GM18868 (cell line): Measurements from ENCODE around the gene BATF.

Experiments used
- ATAC-seq: cut with Tn5 transposase; IDR thresholded peaks from one replicate; pipeline ENCODE4 v1.9.1; 2021; ENCODE audit warnings: mild to moderate bottlenecking, moderate library complexity; ENCODE audit not compliant: unreplicated experiment

BATF gene

DNA sequence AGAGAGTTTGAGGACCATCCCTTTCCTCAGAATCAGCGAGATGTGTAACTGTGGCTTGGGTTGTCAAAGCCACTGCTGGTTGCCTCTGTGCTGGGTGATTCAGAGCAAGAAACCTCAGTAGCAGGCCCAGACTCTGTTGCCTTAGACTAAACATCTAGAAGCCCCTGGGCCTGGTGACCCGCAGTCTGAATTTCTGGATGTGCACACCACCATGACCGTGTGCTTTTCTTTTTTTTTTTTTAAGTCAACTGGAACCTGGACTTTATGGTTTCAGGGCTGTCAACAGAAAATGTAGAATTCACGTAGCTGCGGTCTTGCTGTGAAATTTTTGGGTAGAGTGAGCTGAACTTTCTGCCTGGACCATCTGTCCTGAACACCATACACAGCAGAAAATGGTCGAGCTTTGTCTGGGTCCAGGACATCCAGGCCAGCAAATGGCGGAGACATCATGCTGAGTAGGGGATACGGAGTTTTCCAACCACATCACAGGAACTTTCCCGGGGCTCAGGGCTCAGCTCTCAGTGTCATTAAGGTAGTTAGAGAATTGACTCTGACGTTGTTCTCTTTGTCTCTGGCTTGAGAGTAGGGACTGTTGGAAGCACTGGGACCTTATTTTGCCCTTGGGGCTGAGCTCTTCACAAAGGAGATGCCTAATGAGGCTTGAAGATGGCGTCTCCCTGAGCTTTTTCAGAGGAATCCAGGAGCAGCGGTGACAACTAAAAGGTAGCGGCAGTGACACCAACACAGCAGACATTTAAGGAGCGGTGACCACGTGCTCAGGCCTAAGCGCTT lies 23.0 kb upstream of the BATF start:
- peak; percentile 75 for ATAC-seq

DNA sequence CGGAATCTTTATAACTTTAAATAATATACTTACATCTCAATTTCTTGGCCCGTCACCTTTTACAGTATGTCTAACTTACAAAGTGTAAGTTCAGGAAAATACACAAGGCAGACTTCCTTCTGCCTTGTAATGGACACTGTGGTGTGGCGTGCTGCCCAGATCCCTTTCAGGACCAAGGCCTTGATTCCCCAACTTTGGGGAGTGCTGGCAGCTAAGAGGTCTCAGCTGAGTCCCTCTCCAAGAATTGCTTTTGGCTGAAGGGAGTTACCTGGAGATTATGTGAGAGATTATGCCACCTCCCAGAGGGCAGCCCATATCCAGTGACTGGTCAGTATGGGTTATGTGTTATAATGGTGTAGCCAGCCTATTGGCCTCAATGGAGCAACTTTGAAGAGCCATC lies 21.2 kb upstream of the BATF start:
- ATAC-seq: no peak

DNA sequence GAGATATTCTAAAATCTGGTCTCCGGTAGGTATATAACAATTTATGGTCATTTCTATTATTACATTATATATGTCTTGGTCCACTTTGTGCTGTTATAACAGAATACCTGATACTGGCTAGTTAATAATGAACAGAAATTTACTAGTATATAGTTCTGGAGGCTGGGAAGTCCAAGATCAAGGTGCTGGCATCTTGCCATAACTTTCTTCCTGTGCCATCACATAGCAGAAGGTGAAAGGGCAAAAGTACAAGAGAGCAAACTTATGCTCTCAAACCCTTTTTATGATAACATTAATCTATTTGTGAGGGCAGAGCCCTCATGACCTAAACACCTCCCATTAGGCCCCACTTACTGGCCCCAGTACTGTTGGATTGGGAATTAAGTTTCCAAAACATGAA lies 17.9 kb upstream of the BATF start:
- ATAC-seq: no peak

DNA sequence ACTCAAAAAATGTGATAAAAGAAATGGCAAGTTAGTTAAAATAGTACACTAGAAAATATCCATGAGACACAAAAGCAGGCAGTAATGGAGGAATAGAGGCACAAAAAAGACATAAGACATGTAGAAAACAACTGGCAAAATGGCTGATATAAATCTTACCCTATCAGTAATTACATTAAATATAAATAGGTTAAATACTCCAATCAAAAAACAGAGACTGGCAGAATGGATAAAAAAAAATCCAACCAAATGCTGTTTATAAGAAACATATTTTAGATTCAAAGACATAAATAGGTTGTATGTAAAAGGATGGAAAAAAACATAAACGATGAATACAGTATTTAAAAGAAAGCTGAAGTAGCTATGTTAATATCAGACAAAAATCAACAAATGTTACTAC lies 15.3 kb upstream of the BATF start:
- ATAC-seq: no peak

DNA sequence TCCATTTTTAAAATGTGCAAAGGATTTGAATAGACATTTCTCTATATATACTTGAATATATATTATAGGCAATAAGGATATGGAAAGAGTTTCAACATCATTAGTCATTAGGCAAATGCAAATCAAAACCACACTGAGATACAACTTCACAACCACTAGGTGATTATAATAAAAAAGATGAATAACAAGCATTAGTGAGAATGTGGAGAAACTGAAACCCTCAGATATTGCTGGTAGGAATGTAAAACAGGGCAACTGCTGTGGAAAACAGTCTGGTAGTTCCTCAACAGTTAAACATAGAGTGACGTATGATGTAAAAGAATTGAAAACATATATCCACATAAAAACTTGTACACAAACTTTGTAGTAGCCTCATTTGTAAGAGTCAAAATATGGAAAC lies 11.7 kb upstream of the BATF start:
- no peak for ATAC-seq

DNA sequence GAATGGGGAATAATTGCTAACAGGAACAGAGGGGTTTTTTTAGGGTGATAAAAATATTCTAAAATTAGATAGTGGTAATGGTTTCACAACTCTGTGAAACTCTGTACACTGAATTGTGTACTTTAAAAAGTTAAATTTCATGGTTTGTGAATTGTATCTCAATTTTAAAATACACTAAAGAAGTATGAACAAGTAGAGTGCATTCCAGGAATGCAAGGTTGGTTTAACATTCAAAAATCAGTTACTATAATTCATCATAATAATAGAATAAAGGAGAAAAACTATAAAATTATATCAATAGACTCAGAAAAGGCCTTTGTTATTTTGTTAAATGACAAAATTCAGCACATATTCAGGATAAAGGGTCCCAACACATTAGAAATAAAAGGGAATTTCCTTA lies 11.1 kb upstream of the BATF start:
- no peak for ATAC-seq

DNA sequence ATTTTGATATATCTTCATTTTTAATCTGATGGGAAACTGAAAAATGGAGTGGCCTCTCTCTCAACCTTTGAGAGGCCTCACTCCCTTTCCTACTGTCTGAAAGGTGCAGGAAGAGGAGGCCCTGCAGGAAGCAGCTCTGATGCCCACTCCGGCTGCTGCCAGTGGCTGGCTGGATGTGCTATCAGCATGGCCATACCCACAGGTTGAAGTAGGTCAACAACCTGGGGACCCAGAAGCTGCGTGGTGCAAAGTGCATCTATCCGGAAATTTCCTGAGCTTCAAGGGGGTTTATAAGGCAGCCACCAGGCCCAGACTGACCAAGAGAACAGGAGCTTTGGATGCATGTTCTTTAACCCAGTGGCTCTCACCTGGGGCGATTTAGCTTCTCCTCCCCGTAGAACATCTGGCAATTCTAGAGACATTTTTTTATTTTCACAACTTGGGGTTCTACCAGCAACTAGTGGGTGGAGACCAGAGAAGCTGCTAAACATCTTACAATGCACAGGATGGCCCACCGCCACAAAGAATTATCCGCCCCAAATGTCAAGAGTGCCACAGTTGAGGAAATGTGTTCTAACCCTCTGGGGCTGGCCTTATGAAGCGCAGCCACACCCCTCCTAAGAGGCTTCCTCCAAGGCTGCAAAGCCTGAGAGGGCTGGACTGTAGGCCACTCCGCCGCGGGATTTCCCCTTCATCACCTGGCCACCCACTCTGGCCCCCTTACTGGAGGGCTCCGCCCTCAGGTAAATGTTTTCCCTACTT lies 8.2 kb upstream of the BATF start:
- peak; percentile 53 for ATAC-seq

DNA sequence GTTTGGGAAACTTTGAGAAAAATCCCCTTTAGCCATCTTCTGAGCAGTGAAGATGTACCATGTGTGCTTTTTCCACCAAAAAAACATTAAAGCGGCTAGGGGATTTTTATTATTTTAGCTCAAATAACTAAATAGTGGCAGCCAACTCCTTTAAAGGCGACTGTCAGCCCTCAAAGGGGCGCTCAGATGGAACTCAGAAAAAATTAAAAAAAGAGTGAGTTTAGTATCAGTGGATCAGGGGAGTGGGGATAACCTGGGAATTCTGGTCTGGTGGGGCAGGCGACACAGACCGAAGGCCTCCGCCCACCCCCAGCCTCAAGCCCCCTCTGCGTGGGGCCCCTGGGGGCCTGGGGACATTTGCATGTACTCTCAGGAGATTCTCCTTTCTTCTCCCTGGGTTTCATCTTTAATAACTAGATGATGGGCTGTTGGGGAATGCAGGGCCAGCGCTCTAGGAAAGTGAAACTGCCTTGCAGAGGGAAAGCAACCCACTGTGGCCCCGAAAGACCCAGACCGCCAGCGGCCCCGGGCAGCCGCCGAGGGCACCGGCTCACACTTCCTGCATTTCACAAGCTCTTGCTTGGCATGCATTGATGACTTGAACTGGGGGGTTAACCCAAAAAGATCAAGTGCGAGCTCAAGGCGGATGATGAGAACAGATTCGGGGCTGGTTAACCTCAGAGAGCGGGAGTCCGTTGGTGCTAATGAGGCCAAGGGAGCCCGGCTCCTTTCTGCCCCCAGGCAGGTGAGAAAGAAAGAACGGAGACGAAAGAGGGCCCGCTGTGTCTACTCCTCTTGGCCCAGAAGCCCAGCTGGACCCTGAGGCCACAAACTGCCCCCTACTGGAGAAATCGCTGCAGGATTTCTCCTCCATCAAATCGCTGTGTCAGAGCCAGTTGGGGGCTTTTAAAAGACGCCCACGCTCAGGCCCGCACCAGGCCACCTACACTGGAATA lies 7.3 kb upstream of the BATF start:
- ATAC-seq: peak; percentile 47

DNA sequence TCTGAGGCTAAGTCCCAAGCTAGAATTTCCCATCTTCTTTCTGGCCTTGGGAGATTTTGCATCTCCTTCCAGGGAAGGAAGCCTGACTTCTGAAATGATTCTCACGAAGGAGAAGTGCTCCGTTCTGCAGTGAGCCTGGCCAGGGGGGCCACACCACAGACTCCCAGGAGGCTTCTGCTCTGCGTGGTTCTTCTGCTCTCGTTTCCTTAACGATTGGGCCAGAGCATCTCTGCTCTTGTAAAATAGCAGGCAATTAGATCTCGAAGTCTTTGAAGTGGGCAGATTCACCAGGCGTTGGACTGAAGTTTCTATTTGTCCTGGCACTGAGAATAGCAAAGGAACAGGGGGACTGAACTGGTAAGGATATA lies 6.7 kb upstream of the BATF start:
- peak; percentile 56 for ATAC-seq

DNA sequence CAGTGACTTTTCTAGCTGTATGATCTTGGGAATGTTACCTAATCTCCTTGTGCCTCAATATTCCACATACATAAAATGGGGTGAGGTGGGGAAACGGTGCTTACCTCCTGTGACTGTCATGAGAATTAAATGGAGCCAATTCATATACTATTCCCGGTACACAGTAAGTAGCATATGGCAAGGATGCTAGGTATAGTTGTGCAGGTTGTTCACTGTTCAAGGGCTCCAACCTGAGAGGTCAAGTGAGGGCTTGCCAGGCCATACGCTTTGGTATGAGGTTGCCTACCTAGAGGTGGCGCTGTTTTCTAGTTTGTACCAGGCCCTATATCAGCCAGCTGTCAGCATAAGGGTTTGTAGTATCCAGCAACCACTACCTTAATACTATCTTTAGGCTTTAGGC lies 3.6 kb upstream of the BATF start:
- ATAC-seq: no peak

DNA sequence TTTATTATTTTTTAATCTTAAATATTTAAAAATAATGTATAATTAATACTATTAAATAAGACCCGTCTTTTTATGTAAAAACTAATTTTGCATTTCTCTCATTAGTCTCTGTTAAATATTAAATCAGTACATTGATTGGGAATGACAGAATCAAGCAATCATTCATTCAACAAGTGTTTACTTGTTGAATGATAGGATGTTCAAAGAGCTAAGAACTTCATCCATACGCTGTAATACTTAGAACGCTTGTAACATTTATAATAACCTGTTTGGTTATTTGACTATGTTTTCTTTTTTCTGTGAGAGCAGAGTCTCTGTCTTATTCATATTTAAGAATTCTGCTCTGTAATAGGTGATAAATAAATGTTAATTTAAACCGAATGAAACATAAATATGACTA lies 2.9 kb upstream of the BATF start:
- no peak for ATAC-seq

DNA sequence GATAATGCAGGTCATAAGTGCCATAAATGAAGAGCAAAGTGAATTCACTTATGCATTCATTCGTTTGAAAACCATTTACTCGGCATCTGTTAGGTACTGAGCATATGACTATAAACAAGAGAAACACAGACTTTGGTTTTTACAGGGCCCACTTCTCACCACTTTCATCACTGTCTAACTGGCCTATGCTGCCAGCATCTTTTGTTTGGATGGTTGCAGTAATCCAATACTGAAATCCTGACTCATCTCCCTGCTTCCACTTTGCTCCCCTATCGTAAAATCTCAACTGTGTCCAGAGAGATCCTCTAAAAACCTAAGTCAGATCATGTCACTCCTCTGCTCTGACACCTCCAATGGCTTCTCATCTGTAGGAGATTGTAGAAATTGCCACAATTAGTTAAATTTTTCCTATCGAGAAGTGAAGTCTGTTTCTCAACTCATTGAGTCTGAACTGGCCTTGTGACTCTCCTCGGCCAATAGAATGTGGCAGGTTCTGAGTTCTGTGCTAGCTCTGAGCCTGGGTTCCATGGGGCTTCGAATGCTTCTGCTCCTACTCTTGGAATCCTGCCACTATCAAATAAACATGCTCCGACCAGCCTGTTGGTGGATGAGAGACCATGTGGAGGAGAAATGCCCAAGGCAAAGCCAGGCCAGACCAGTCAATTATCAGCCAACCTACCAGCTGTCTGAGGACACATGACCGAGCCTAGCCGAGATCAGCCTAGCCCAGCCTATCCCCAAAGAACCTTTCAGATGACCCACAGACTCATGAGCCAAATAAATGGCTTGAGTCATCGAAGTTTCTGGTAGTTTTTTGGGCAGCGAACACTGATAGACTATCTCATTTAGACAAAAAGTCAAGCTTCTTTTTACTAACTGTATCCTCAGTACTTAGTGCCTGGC lies 2.2 kb upstream of the BATF start:
- ATAC-seq: no peak

DNA sequence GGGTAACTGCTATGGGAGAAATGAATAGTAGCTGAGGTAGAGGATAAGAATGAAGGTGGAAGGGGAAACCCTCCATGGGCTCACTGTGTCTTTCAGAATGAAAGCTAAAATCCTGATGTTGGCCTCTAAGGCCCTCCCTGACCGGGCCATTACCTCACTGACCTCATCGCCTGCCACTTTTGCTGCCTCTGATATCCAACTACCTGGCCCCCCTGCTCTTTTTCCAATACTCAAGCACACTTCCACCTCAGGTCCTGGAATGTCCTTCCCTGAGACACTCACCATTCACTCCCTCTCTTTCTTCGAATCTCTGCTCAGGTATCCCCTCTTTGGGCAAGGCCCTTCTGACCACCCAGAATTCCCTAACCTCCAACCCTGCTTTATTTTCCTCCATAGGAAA lies 1.4 kb upstream of the BATF start:
- ATAC-seq: no peak

DNA sequence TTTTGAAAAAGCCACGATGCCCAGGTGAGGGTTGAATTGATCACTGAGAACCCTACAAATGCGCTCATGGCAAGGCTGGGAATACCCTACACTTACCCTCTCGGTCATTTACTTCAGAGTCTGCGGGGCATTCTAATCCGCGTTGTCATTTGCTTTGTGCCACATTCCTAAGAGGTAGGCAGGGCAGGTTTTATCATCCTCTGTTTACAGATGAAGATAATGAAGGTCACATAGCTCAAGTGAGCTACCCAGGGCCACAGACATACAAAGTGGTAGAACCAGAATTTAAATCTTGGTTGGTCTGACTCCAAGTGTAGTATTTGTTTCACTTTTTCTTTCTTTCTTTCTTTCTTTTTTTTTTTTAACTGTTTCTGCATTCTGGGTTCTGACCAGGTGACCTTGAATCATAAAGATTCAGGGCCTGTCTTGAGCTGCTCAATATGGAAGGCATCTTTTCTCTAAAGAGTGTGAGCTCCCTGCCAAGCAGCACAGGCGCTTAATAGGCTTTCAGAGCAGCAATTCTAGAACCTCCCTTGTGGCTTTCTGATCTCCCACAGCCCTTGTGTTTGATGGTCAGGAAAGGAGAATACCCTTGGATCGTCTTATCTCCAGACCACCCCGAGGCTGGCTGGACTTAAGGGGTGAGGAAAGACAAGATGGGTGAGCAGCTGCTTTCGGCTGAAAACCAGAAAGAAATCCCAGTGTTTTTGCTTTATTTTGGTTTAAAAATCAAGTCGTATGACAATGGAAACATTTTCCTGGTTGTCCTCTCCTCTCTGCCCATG lies 662 bp upstream of the BATF start:
- peak; percentile 23 for ATAC-seq

DNA sequence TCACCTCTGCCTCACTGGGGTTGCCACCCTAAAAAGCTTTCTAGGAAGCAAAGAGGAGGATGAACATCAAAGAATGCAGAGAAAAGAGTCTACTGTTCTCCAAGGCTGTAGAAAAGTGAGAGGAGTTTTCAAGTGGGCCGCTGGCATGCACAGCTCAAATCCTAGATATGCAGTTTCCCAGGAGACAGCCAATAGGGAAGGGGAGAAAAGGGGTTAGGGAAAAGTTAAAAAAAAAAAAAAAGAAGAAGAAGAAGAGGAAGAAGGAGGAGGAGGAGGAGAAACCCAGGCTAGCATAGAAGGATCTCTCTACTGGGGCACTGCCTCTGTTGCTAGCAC lies 682 bp downstream of the BATF start:
- ATAC-seq: no peak

DNA sequence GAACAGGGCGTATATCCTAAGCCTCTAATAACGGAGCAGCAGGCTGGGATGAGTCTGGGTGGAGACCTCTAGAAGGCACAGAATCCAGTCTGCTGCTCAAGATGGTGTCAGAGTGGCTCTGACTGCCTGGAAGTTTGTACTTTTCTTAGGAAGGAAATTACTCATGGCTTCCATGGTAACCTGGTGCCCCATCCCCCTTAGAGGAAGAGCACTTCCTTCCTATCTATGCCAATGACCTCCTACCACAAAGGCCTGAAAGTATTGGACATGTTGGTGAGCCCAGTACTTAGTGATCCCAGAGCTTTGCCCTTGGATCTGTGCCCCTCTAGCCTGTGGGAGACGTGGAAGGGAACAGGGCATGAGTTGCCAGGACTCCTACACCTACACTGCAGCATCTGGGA lies 1.5 kb downstream of the BATF start:
- ATAC-seq: no peak

DNA sequence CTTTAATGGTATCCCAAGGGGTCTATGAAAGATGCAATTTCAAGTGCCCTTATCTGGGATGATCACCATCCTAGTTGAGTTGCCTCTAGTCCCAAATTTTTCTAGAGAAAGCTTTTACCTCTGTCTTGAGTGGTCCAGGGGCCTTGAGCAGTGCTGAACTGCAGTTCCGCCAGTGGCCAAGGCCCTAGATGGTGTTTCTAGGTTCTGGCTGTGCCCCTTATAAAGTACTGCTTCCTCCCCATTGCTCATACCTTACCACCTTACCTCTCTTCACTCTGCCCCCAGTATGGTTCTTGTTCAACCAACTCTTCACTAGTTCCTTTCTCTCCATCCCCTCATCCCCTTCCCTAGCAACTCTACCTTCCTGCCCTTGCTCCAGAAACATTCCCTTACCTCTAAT lies 3.7 kb downstream of the BATF start:
- no peak for ATAC-seq

DNA sequence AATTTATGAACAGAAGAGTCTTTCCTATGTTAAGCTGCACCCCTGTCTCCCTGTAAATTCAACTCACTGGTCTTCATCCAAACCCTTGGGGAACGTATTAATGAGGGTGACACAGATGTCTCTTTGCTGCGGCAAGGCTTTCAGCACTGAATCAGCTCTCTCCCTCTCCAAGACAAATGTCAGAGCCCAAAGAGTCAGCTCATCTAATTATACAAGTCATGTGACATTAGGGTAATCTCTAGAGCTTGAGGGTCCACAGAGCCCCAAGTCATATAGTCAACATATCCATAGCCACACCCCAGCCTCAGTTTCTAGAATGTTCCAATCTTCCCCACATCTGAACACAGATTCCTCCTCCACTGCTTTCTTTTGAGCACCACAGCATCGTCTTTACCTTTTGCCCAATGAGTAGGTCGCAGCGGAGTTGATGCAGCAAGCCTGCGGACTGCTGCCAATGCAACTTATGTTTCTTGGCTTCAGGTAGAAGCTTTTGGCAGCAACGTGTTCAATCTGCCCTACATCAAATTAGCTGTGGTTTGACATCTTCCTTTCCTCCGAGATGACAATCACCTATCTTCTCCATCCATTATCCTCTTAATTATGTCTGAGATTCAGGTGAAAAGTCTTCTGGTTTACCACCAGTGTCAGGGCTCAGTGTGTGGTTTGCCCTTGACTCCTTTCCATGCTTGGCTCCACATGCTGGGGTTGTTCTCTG lies 5.3 kb downstream of the BATF start:
- ATAC-seq: no peak

DNA sequence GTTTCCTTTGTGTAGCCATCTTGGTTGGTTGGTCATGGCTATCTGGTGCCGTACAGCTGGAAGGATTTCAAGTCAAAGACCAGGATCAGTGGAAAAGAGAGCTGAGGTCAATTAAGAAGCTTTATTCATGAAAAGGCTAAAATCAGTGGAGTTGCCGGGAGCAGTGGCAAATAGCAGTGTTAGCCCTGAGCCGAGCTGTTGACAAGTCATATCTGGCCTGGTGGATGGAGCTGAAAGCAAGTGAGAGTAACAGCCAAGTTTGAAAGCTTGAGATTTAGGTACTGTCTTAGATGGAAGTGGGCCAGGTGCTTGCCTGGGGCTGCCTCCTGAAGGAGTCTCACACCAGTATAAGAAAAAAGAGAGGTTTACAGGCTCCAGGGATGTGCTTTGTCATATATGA lies 9.0 kb downstream of the BATF start:
- no peak for ATAC-seq
